T-helper 1 cell treated with Interleukin-12 subunit alpha and Interleukin-12 subunit beta and Interleukin-4 antibody, amounts not matched to agents 30 μg/mL and 1 μg/mL, for 36 hours (primary cell): Measurements from ENCODE around the gene POU2F3.

Source experiments
- H3K27ac Mint-ChIP-seq: one replicate; pipeline ENCODE4 v1.8.0; 2021; ENCODE audit warnings: mild to moderate bottlenecking, mixed read lengths
- H3K27me3 Mint-ChIP-seq: one replicate; pipeline ENCODE4 v1.8.0; 2021; ENCODE audit warnings: low read depth, mixed read lengths
- H3K36me3 Mint-ChIP-seq: one replicate; pipeline ENCODE4 v1.8.0; 2021; ENCODE audit warnings: low read depth, mixed read lengths
- H3K4me1 Mint-ChIP-seq: one replicate; pipeline ENCODE4 v1.8.0; 2021; ENCODE audit warnings: low read depth, mixed read lengths
- H3K4me3 Mint-ChIP-seq: one replicate; pipeline ENCODE4 v1.8.0; 2021; ENCODE audit warnings: mild to moderate bottlenecking, moderate library complexity, mixed read lengths
- H3K9me3 Mint-ChIP-seq: one replicate; pipeline ENCODE4 v1.8.0; 2021; ENCODE audit warnings: mixed read lengths

The POU2F3 gene

GRCh38 chr11:120217526-120217925 lies 22.4 kb upstream of the POU2F3 start:
- no peaks in the 10 kb centered on the region for H3K36me3 Mint-ChIP-seq
- no peaks in the 10 kb centered on the region for H3K9me3 Mint-ChIP-seq
- H3K4me3 Mint-ChIP-seq = no peak overlapping the region
- no peak overlapping the region for H3K27ac Mint-ChIP-seq
- peaks cover 18% of the 10 kb centered on the region for H3K27me3 Mint-ChIP-seq
- peaks cover 6% of the 10 kb centered on the region for H3K4me1 Mint-ChIP-seq

GRCh38 chr11:120217941-120218694 lies 21.8 kb upstream of the POU2F3 start:
- peaks cover 12% of the 10 kb centered on the region for H3K27me3 Mint-ChIP-seq
- peaks cover 6% of the 10 kb centered on the region for H3K4me1 Mint-ChIP-seq
- no peak overlapping the region for H3K27ac Mint-ChIP-seq
- no peak overlapping the region for H3K4me3 Mint-ChIP-seq
- no peaks in the 10 kb centered on the region for H3K36me3 Mint-ChIP-seq
- H3K9me3 Mint-ChIP-seq = no peaks in the 10 kb centered on the region

- H3K9me3 Mint-ChIP-seq = no peaks in the 10 kb centered on the region
- H3K4me1 Mint-ChIP-seq = peaks cover 6% of the 10 kb centered on the region
- H3K4me3 Mint-ChIP-seq = no peak overlapping the region
- H3K27ac Mint-ChIP-seq = no peak overlapping the region
- H3K36me3 Mint-ChIP-seq = no peaks in the 10 kb centered on the region
- peaks cover 9% of the 10 kb centered on the region for H3K27me3 Mint-ChIP-seq
Measured at GRCh38 chr11:120218695-120219033, 21.3 kb upstream of the POU2F3 start.

GRCh38 chr11:120219232-120219937 lies 20.6 kb upstream of the POU2F3 start:
- H3K9me3 Mint-ChIP-seq = no peaks in the 10 kb centered on the region
- no peak overlapping the region for H3K4me3 Mint-ChIP-seq
- H3K27me3 Mint-ChIP-seq = peaks cover 6% of the 10 kb centered on the region
- H3K4me1 Mint-ChIP-seq = peaks cover 6% of the 10 kb centered on the region
- no peak overlapping the region for H3K27ac Mint-ChIP-seq
- no peaks in the 10 kb centered on the region for H3K36me3 Mint-ChIP-seq

- Mint-ChIP-seq H3K27me3 (peaks cover 8% of the 10 kb centered on the region), H3K4me3 (no peak overlapping the region), H3K27ac (no peak overlapping the region), H3K4me1 (peaks cover 7% of the 10 kb centered on the region), H3K36me3 (no peaks in the 10 kb centered on the region), H3K9me3 (no peaks in the 10 kb centered on the region)
Measured at GRCh38 chr11:120219938-120220746, 19.8 kb upstream of the POU2F3 start.

- H3K36me3 Mint-ChIP-seq = no peaks in the 10 kb centered on the region
- H3K27me3 Mint-ChIP-seq = peaks cover 10% of the 10 kb centered on the region
- H3K27ac Mint-ChIP-seq = no peak overlapping the region
- H3K4me1 Mint-ChIP-seq = peaks cover 7% of the 10 kb centered on the region
- no peak overlapping the region for H3K4me3 Mint-ChIP-seq
- H3K9me3 Mint-ChIP-seq = no peaks in the 10 kb centered on the region
Measured at GRCh38 chr11:120220747-120221037, 19.2 kb upstream of the POU2F3 start.

- H3K4me3 Mint-ChIP-seq = no peak overlapping the region
- peaks cover 7% of the 10 kb centered on the region for H3K4me1 Mint-ChIP-seq
- no peaks in the 10 kb centered on the region for H3K9me3 Mint-ChIP-seq
- peaks cover 13% of the 10 kb centered on the region for H3K27me3 Mint-ChIP-seq
- no peaks in the 10 kb centered on the region for H3K36me3 Mint-ChIP-seq
- H3K27ac Mint-ChIP-seq = no peak overlapping the region
Measured at GRCh38 chr11:120221115-120221752, 18.7 kb upstream of the POU2F3 start.

- H3K27me3 Mint-ChIP-seq = peaks cover 13% of the 10 kb centered on the region
- H3K9me3 Mint-ChIP-seq = no peaks in the 10 kb centered on the region
- no peaks in the 10 kb centered on the region for H3K36me3 Mint-ChIP-seq
- no peak overlapping the region for H3K27ac Mint-ChIP-seq
- H3K4me1 Mint-ChIP-seq = peaks cover 9% of the 10 kb centered on the region
- H3K4me3 Mint-ChIP-seq = no peak overlapping the region
Measured at GRCh38 chr11:120222916-120223315, 17.0 kb upstream of the POU2F3 start.

- H3K27me3 Mint-ChIP-seq = peaks cover 16% of the 10 kb centered on the region
- no peak overlapping the region for H3K4me3 Mint-ChIP-seq
- no peak overlapping the region for H3K27ac Mint-ChIP-seq
- no peaks in the 10 kb centered on the region for H3K9me3 Mint-ChIP-seq
- H3K4me1 Mint-ChIP-seq = peaks cover 9% of the 10 kb centered on the region
- H3K36me3 Mint-ChIP-seq = no peaks in the 10 kb centered on the region
Measured at GRCh38 chr11:120223793-120224192, 16.1 kb upstream of the POU2F3 start.

- Mint-ChIP-seq H3K4me3 (no peak overlapping the region), H3K36me3 (no peaks in the 10 kb centered on the region), H3K9me3 (no peaks in the 10 kb centered on the region), H3K4me1 (peaks cover 9% of the 10 kb centered on the region), H3K27me3 (peaks cover 16% of the 10 kb centered on the region), H3K27ac (no peak overlapping the region)
Measured at GRCh38 chr11:120224361-120224760, 15.6 kb upstream of the POU2F3 start.

GRCh38 chr11:120224972-120225909 lies 14.7 kb upstream of the POU2F3 start:
- Mint-ChIP-seq H3K9me3 (no peaks in the 10 kb centered on the region), H3K36me3 (no peaks in the 10 kb centered on the region), H3K4me1 (peaks cover 9% of the 10 kb centered on the region), H3K27ac (no peak overlapping the region), H3K27me3 (peaks cover 20% of the 10 kb centered on the region), H3K4me3 (no peak overlapping the region)

GRCh38 chr11:120226242-120226641 lies 13.7 kb upstream of the POU2F3 start:
- no peaks in the 10 kb centered on the region for H3K9me3 Mint-ChIP-seq
- H3K27me3 Mint-ChIP-seq = peaks cover 20% of the 10 kb centered on the region
- peaks cover 7% of the 10 kb centered on the region for H3K4me1 Mint-ChIP-seq
- H3K36me3 Mint-ChIP-seq = no peaks in the 10 kb centered on the region
- no peak overlapping the region for H3K4me3 Mint-ChIP-seq
- H3K27ac Mint-ChIP-seq = no peak overlapping the region

GRCh38 chr11:120226714-120227113 lies 13.2 kb upstream of the POU2F3 start:
- H3K4me3 Mint-ChIP-seq = no peak overlapping the region
- H3K9me3 Mint-ChIP-seq = no peaks in the 10 kb centered on the region
- no peak overlapping the region for H3K27ac Mint-ChIP-seq
- peaks cover 20% of the 10 kb centered on the region for H3K27me3 Mint-ChIP-seq
- no peaks in the 10 kb centered on the region for H3K36me3 Mint-ChIP-seq
- H3K4me1 Mint-ChIP-seq = peaks cover 3% of the 10 kb centered on the region
